ENCODE data around the gene ZBED1.

DNA sequence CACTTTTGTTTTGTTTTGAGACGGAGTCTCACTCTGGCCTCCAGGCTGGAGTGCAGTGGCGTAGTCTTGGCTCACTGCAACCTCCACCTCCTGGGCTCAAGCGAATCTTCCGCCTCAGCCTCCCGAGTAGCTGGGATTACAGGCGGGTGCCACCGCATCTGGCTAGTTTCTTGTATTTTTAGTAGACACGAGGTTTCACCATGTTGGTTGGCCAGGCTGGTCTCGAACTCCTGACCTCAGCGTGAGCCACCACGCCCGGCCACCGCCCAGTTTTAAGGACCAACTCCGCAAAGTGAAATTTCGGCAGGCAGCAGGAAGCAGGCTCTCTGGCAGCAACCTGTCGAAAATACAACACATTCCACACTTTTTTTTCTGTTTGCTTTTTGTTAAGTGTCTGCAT lies 13.4 kb downstream of the ZBED1 start:
- TF ChIP-seq ZNF274 (IDR thresholded peaks at IDR 0.05; ENCODE audit: low read depth, low read length): no peak
- TF ChIP-seq SUZ12 (IDR thresholded peaks at IDR 0.05; ENCODE audit: extremely low read depth, insufficient read depth, insufficient read length): no peak
